SK-N-SH treated with all-trans-retinoic acid at 6 μM for 48 hours (cell line): ENCODE results near the gene SAMD4A.

Experiments
- ATAC-seq: fragments of 200-7000 bp; cut with Tn5 transposase; 3 replicates; pipeline ENCODE4 v1.9.1; 2020; ENCODE audit warnings: mild to moderate bottlenecking, moderate library complexity
- ARNTL ChIP-seq: fragments of 450-650 bp; formaldehyde crosslinking; IDR thresholded peaks from 2 replicates; pipeline ENCODE4 v1.5.0; 2020; ENCODE audit warnings: low read depth, mild to moderate bottlenecking, moderate library complexity, borderline replicate concordance
- CREB5 ChIP-seq: fragments of 250-450 bp; sonication (Bioruptor Pico); IDR thresholded peaks from 2 replicates; pipeline ENCODE4 v1.5.1; 2020; ENCODE audit warnings: low read depth, mild to moderate bottlenecking, moderate library complexity
- CSDC2 ChIP-seq: fragments of 250-450 bp; sonication (Bioruptor Pico); IDR thresholded peaks from 2 replicates; pipeline ENCODE4 v1.5.0; 2020; ENCODE audit warnings: mild to moderate bottlenecking, moderate library complexity
- CSRNP3 ChIP-seq: fragments of 250-450 bp; sonication (Bioruptor Pico); IDR thresholded peaks from 2 replicates; pipeline ENCODE4 v1.5.1; 2021; ENCODE audit warnings: mild to moderate bottlenecking, moderate library complexity
- ESRRG ChIP-seq: fragments of 250-450 bp; sonication (Bioruptor Pico); IDR thresholded peaks from 2 replicates; pipeline ENCODE4 v1.6.1; 2021; ENCODE audit warnings: mild to moderate bottlenecking
- GLIS3 ChIP-seq: fragments of 250-450 bp; sonication (Bioruptor Pico); IDR thresholded peaks from 2 replicates; pipeline ENCODE4 v1.5.0; 2020; ENCODE audit warnings: mild to moderate bottlenecking, moderate library complexity
- ISL1 ChIP-seq: fragments of 250-450 bp; sonication (Bioruptor Pico); IDR thresholded peaks from 2 replicates; pipeline ENCODE4 v2.1.2; 2022; ENCODE audit warnings: mild to moderate bottlenecking, moderate library complexity
- OSR1 ChIP-seq: fragments of 250-450 bp; sonication (Bioruptor Pico); IDR thresholded peaks from 2 replicates; pipeline ENCODE4 v1.8.0; 2022; ENCODE audit warnings: moderate library complexity, mild to moderate bottlenecking, inconsistent platforms
- PATZ1 ChIP-seq: fragments of 250-450 bp; sonication (Bioruptor Pico); IDR thresholded peaks from 2 replicates; pipeline ENCODE4 v1.8.0; 2020; ENCODE audit warnings: mild to moderate bottlenecking, moderate library complexity, borderline replicate concordance
- POU6F1 ChIP-seq: fragments of 250-450 bp; sonication (Bioruptor Pico); IDR thresholded peaks from 2 replicates; pipeline ENCODE4 v1.8.0; 2021; ENCODE audit warnings: low read depth, mild to moderate bottlenecking, moderate library complexity, borderline replicate concordance
- PPARA ChIP-seq: fragments of 250-450 bp; sonication (Bioruptor Pico); IDR thresholded peaks from 2 replicates; pipeline ENCODE4 v1.5.0; 2020; ENCODE audit warnings: mild to moderate bottlenecking, borderline replicate concordance
- RARB ChIP-seq: fragments of 250-450 bp; sonication (Bioruptor Pico); IDR thresholded peaks from 2 replicates; pipeline ENCODE4 v1.8.0; 2021; ENCODE audit warnings: mild to moderate bottlenecking, moderate library complexity
- SNAI2 ChIP-seq: fragments of 250-450 bp; sonication (Bioruptor Pico); IDR thresholded peaks from 2 replicates; pipeline ENCODE4 v1.5.0; 2020; ENCODE audit warnings: mild to moderate bottlenecking, moderate library complexity
- TCF4 ChIP-seq: fragments of 250-450 bp; sonication (Bioruptor Pico); IDR thresholded peaks from 2 replicates; pipeline ENCODE4 v1.8.0; 2021; ENCODE audit warnings: mild to moderate bottlenecking, moderate library complexity, borderline replicate concordance
- TOX ChIP-seq: fragments of 250-450 bp; sonication (Bioruptor Pico); IDR thresholded peaks from 2 replicates; pipeline ENCODE4 v1.8.0; 2021; ENCODE audit warnings: mild to moderate bottlenecking, moderate library complexity, borderline replicate concordance
- ZC3H10 ChIP-seq: fragments of 250-450 bp; sonication (Bioruptor Pico); IDR thresholded peaks from 2 replicates; pipeline ENCODE4 v1.5.1; 2021; ENCODE audit warnings: mild to moderate bottlenecking, moderate library complexity
- ZFP3 ChIP-seq: fragments of 250-450 bp; sonication (Bioruptor Pico); IDR thresholded peaks from 2 replicates; pipeline ENCODE4 v1.5.0; 2020; ENCODE audit warnings: mild to moderate bottlenecking, moderate library complexity
- ZFP30 ChIP-seq: fragments of 450-650 bp; formaldehyde crosslinking; IDR thresholded peaks from 2 replicates; pipeline ENCODE4 v1.5.0; 2022; ENCODE audit warnings: mild to moderate bottlenecking, moderate library complexity
- ZNF565 ChIP-seq: fragments of 450-650 bp; formaldehyde crosslinking; conservative IDR thresholded peaks from 2 replicates; pipeline ENCODE4 v1.5.0; 2020; ENCODE audit warnings: low read depth, mild to moderate bottlenecking, moderate library complexity
- ZNF70 ChIP-seq: fragments of 450-650 bp; formaldehyde crosslinking; IDR thresholded peaks from 2 replicates; pipeline ENCODE4 v1.5.0; 2020; ENCODE audit warnings: mild to moderate bottlenecking, moderate library complexity
- TF ChIP-seq, protein P1 (sequence below): fragments of 250-450 bp; sonication (Bioruptor Pico); IDR thresholded peaks from 2 replicates; pipeline ENCODE4 v1.5.0; 2020; ENCODE audit warnings: mild to moderate bottlenecking, moderate library complexity

The SAMD4A gene

DNA sequence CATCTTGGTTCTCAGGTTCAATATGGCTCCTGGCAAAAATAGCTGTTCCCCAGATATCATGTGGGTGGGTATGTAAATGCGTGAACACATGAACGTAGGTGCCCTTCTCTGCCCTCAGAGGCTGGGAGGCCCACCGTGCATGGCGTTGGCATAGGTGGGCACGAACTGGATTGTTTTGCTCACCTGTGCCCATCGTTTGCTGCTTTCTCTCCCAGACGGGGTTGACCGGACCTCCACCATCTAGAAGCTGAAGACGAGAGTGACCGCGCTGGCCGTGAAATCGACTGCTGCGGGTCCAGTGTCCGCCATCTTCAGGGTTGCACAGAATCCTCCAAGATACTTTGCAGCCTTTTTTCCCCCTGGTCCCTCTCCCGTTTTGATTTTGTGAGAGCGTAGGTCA is 221.8 kb downstream of the SAMD4A start:
- ATAC-seq = no peak
- TF ChIP-seq OSR1 (CRISPR knock-in tag) (no peak), CREB5 (CRISPR knock-in tag) (no peak), ZNF565 (no peak), ZFP3 (CRISPR knock-in tag) (no peak)

DNA sequence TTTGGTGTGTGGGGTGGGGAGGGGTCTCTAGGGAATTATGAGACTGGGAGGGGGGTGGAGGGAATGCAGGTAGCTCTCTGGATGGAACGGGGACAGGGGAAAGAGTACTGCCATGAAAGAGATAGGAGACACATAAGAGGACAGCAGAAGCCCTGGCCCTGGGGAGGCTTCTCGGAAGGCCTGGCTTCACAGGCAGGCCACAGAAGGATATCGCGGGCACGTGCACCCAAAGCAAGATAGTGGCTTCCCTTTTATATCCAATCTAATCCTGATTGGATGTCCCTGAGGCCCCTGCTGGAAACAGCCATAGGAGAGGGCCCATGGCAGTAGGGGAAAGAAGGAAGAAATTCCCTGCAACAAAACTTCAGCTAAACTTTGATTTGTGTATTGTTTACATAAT is 222.2 kb downstream of the SAMD4A start:
- no peak for ATAC-seq
- TF ChIP-seq CSRNP3 (CRISPR knock-in tag) (no peak), PPARA (CRISPR knock-in tag) (no peak), CSDC2 (CRISPR knock-in tag) (no peak), ESRRG (CRISPR knock-in tag) (no peak), PATZ1 (CRISPR knock-in tag) (no peak), SNAI2 (CRISPR knock-in tag) (no peak), ZC3H10 (CRISPR knock-in tag) (no peak), ISL1 (CRISPR knock-in tag) (no peak)
- TF ChIP-seq, all 23 proteins: peak for 0

GRCh38 chr14:54789781-54790480 is 223.0 kb downstream of the SAMD4A start:
- no peak for TF ChIP-seq CSDC2 (CRISPR knock-in tag)
- no peak for TF ChIP-seq CREB5 (CRISPR knock-in tag)
- TF ChIP-seq ZFP3 (CRISPR knock-in tag) = no peak
- TF ChIP-seq ZNF70 (CRISPR knock-in tag) = no peak
- TF ChIP-seq SNAI2 (CRISPR knock-in tag) = no peak
- no peak for TF ChIP-seq TOX (CRISPR knock-in tag)
- TF ChIP-seq CSRNP3 (CRISPR knock-in tag) = no peak
- no peak for TF ChIP-seq PATZ1 (CRISPR knock-in tag)
- TF ChIP-seq GLIS3 (CRISPR knock-in tag) = no peak
- TF ChIP-seq OSR1 (CRISPR knock-in tag) = no peak
- TF ChIP-seq TCF4 (CRISPR knock-in tag) = no peak
- no peak for TF ChIP-seq POU6F1
- no peak for TF ChIP-seq RARB
- TF ChIP-seq ZNF565 = no peak
- TF ChIP-seq PPARA (CRISPR knock-in tag) = no peak
- no peak for TF ChIP-seq ARNTL (CRISPR knock-in tag)
- no peak for TF ChIP-seq ESRRG (CRISPR knock-in tag)
- TF ChIP-seq, protein P1, sequence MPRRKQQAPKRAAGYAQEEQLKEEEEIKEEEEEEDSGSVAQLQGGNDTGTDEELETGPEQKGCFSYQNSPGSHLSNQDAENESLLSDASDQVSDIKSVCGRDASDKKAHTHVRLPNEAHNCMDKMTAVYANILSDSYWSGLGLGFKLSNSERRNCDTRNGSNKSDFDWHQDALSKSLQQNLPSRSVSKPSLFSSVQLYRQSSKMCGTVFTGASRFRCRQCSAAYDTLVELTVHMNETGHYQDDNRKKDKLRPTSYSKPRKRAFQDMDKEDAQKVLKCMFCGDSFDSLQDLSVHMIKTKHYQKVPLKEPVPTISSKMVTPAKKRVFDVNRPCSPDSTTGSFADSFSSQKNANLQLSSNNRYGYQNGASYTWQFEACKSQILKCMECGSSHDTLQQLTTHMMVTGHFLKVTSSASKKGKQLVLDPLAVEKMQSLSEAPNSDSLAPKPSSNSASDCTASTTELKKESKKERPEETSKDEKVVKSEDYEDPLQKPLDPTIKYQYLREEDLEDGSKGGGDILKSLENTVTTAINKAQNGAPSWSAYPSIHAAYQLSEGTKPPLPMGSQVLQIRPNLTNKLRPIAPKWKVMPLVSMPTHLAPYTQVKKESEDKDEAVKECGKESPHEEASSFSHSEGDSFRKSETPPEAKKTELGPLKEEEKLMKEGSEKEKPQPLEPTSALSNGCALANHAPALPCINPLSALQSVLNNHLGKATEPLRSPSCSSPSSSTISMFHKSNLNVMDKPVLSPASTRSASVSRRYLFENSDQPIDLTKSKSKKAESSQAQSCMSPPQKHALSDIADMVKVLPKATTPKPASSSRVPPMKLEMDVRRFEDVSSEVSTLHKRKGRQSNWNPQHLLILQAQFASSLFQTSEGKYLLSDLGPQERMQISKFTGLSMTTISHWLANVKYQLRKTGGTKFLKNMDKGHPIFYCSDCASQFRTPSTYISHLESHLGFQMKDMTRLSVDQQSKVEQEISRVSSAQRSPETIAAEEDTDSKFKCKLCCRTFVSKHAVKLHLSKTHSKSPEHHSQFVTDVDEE (CRISPR knock-in tag) = no peak
- TF ChIP-seq ZFP30 (CRISPR knock-in tag) = no peak
- TF ChIP-seq ISL1 (CRISPR knock-in tag) = no peak
- ATAC-seq = no peak
